Prostate gland (tissue), 2 donors: ENCODE data around the gene PLEKHM2. TPM values are rescaled to one million over a fixed set of nuclear protein-coding genes. Genes with fewer than 3 reads are reported as not detected.
A peak's percentile ranks its signal among the peaks of the same experiment; 100 is the strongest.

ENCODE experiments used
- DNase-seq: peaks from one replicate; pipeline ENCODE4 v3.0.0-alpha.2; 2019; ENCODE audit warnings: low spot score
- H3K27ac ChIP-seq, 2 donors: fragments of 200-600 bp; sonication (generic); 2 replicates each; pipeline ENCODE4 v1.5.1; 2017 to 2019
- H3K27me3 ChIP-seq: fragments of 200-600 bp; sonication (generic); replicated peaks from 2 replicates; pipeline ENCODE4 v1.5.1; 2019; ENCODE audit not compliant: insufficient read depth
- H3K36me3 ChIP-seq, 2 donors: fragments of 200-600 bp; sonication (generic); 1 replicate in 1 of 2; 2 replicates in 1 of 2; pipeline versions ENCODE4 v1.5.1 to v1.8.1; 2017 to 2019
- H3K4me1 ChIP-seq: fragments of 200-600 bp; sonication (generic); replicated peaks from 2 replicates; pipeline ENCODE4 v1.5.1; 2019
- H3K4me3 ChIP-seq, 2 donors: fragments of 200-600 bp; sonication (generic); 2 replicates each; pipeline ENCODE4 v1.5.1; 2017 to 2019
- H3K9me3 ChIP-seq: fragments of 200-600 bp; sonication (generic); 2 replicates; pipeline ENCODE4 v1.5.1; 2017
- CTCF ChIP-seq, 4 experiments: fragments of 200-600 bp in 2 of 4; fragments of 450-650 bp in 2 of 4; sonication (generic) in 2 of 4; IDR thresholded peaks; 1 replicate in 3 of 4; 2 replicates in 1 of 4; pipeline ENCODE4 v1.5.1; 2016 to 2019; ENCODE audit warnings: antibody characterized with exemption in 4 of 4, mild to moderate bottlenecking in 2 of 4, moderate library complexity in 2 of 4
- POLR2A ChIP-seq: fragments of 450-650 bp; IDR thresholded peaks from one replicate; pipeline ENCODE4 v1.6.1; 2016; ENCODE audit warnings: antibody characterized with exemption, mild to moderate bottlenecking
- POLR2AphosphoS5 ChIP-seq: sonication (generic); formaldehyde crosslinking; IDR thresholded peaks from one replicate; pipeline ENCODE4 v1.6.1; 2017; ENCODE audit warnings: antibody characterized with exemption
- WGBS: methylation state at CpG from one replicate; pipeline ENCODE4 v1.1.5; 2018; 5-methylcytosine and 5-hydroxymethylcytosine counted together
- intact Hi-C: fragments of 100-400 bp; cut with DNase I; formaldehyde crosslinking; loops from one replicate; pipeline ENCODE4 v1.14.2; 2022
- total RNA-seq, 2 donors: library from RNA; depleted of rRNA; stranded (reverse); fragments of >200 nt; gene quantifications; one replicate each; pipeline ENCODE4 v1.1.0, GENCODE V29; 2016

Gene PLEKHM2
- total RNA-seq, 2 donors from 2014 or later, result 29.0 to 60.4 TPM

DNA sequence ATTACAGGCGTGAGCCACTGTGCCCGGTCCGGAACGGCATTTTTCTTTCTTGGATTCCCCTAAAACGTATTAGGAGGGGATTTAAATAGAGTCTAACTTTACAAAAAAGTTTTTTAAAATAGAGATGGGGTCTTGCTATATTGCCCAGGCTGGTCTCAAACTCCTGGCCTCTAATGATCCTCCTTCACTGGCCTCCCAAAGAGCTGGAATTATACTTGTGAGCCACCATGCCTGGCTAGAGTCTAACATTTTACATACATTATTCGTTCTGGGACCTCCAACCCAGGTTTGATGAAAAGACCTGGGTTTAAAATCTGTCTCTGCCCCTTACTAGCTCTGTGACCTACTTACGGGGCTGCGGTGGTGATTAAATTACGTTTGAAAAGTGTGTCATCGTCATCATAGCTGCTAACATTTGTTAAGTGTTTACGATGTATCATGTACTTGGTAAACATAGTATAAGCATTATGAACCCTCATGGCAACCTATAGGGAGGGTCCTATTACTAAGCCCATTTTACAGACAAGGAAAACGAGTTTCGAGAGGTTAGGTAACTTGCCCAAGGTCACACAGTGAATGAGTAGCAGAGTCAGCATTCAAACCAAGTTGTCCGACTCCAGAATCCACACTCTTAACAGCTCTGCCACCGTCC, 24.5 kb downstream of the PLEKHM2 start:
- WGBS, result 88% methylated on average over 15 of the region's 15 CpGs
- Histone ChIP-seq H3K27me3 (no peaks in the 10 kb centered on the region), H3K36me3 (no peaks in the 10 kb centered on the region), H3K27ac (no peak overlapping the region), H3K4me1 (peaks cover 3% of the 10 kb centered on the region), H3K9me3 (no peaks in the 10 kb centered on the region), H3K4me3 (no peak overlapping the region)
- intact Hi-C loops, result no loop called here
- no peak for DNase-seq
- TF ChIP-seq POLR2AphosphoS5 (no peak), CTCF (IDR thresholded peaks at IDR 0.05) (no peak), POLR2A (no peak)

GRCh38 chr1:15709226-15709625, 25.1 kb downstream of the PLEKHM2 start:
- TF ChIP-seq CTCF (IDR thresholded peaks at IDR 0.05), result no peak
- TF ChIP-seq POLR2AphosphoS5, result no peak
- no peak for TF ChIP-seq POLR2A

DNA sequence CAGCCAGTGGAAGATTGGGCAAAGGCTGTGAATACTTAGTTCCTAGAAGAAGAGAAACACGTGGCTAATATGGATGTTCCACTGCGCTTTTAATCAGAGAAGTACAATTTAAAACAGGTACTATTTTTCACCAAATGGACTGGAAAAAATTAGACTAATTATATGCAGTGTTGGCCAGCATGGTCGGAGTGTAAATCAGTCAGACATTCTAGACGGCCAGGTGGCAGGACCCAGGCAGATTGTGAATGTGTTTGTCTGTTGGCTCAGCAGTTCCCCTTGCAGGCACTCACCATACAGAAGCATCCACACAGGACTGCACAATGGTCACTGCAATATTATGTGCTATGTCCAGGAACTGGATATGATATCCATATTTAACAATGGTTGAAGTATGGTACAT, 28.0 kb downstream of the PLEKHM2 start:
- H3K27me3 ChIP-seq, result no peaks in the 10 kb centered on the region
- H3K9me3 ChIP-seq, result no peaks in the 10 kb centered on the region
- H3K4me3 ChIP-seq, result no peak overlapping the region
- H3K4me1 ChIP-seq, result peaks cover 3% of the 10 kb centered on the region
- whole genome bisulfite sequencing, result 76% methylated on average over 4 of the region's 4 CpGs
- H3K27ac ChIP-seq, result no peak overlapping the region
- no peak for TF ChIP-seq POLR2AphosphoS5
- TF ChIP-seq POLR2A, result no peak
- no peak for TF ChIP-seq CTCF (IDR thresholded peaks at IDR 0.05)
- no peak for DNase-seq
- intact Hi-C loops, result no loop called here
- no peaks in the 10 kb centered on the region for H3K36me3 ChIP-seq

More at GRCh38 chr1:15709226-15709625, 25.1 kb downstream of the PLEKHM2 start:
- Histone ChIP-seq H3K9me3 (no peaks in the 10 kb centered on the region), H3K4me3 (no peak overlapping the region), H3K4me1 (peaks cover 3% of the 10 kb centered on the region), H3K27me3 (no peaks in the 10 kb centered on the region), H3K36me3 (no peaks in the 10 kb centered on the region), H3K27ac (no peak overlapping the region)
- WGBS, result 90% methylated on average over 4 of the region's 4 CpGs
- no peak for DNase-seq
- intact Hi-C loops, result no loop called here

DNA sequence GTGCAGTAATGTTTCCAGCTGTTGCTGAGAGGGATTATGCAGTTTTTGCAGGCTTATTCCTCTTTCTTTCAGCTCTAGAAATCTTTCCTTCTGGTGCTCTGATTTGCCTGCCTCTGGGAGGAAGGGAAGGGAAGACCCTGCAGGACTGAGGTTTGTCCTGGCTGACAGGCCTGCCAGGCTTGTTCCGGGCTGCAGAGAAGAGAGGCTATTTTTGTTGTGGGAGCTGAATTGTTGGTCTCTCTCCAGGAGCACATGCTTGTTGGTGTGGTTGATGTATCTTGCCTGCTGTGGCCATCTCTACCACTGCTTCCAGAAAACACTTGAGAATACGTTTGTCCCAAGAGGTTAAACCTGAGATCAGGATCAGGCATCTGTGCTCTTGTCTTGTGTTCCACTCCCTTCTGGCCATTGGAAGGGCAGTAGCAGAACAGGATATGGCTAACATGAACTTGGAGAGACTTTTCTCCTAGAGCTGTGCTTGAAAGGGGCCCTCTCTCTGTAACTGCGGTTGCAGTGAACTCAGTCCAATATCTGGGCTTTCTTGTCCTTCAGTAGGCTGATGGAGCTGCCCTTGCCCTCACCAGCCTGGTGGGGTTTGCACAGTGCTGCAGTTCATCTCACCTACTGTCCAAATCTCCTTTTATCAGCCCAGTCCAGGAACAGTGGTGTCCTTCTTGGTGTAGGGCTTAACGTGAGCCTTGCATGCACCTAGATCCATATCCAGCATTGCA, 30.5 kb downstream of the PLEKHM2 start:
- 52% methylated on average over 4 of the region's 4 CpGs for WGBS
- peak overlapping the region; percentile 24 to 26 for H3K27ac ChIP-seq
- peaks cover 0 to 3% of the 10 kb centered on the region in 2 donors for H3K36me3 ChIP-seq
- no peak overlapping the region for H3K4me3 ChIP-seq
- H3K9me3 ChIP-seq, result no peaks in the 10 kb centered on the region
- no peak for DNase-seq
- TF ChIP-seq POLR2A (no peak), POLR2AphosphoS5 (peak; percentile 38)
- no peaks in the 10 kb centered on the region for H3K4me1 ChIP-seq
- H3K27me3 ChIP-seq, result no peaks in the 10 kb centered on the region
- intact Hi-C loops, result no loop called here

DNA sequence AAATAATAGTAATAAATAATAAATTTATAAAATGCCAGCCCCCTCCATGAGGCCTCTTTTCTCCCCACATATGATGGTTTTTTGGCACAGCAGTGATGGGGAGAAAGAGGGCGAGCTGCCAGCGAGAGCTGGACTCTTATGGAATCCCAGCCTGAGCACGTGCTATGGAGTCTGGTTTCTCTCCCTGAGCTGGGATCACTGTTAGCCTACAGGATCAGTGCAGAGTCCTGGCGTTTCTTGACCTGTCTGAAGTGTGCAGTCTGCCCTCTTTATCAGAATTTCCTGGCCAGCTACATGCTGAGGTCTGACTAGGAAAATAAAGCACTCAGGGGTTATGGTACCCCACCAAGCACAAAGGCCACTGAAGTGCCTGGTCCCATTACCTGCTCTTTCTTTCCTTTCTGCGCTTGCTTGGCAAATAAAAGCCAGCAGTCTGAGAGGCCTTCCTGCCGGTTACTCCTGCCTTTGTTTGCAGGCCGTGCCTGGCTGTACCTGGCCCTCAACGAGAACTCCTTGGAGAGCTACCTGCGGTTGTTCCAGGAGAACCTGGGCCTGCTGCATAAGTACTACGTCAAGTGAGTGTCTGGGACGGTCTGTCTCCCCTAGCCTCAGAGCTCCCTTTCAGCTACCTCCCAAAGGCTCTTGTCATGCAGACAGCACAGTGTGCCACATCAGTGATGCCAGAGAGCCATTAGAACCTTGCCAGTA, 33.5 kb downstream of the PLEKHM2 start:
- TF ChIP-seq POLR2A, result no peak
- TF ChIP-seq POLR2AphosphoS5, result no peak
- TF ChIP-seq CTCF (IDR thresholded peaks at IDR 0.05), result no peak
- H3K27ac ChIP-seq, result no peak overlapping the region
- H3K4me1 ChIP-seq, result no peaks in the 10 kb centered on the region
- H3K9me3 ChIP-seq, result no peaks in the 10 kb centered on the region
- H3K36me3 ChIP-seq, result peaks cover 0 to 3% of the 10 kb centered on the region in 2 donors
- WGBS, result 79% methylated on average over 11 of the region's 11 CpGs
- H3K27me3 ChIP-seq, result no peaks in the 10 kb centered on the region
- DNase-seq, result no peak
- no peak overlapping the region for H3K4me3 ChIP-seq
- intact Hi-C loops, result no loop called here
